GM10248 (cell line): ENCODE data around the gene KLF11.

Source experiments
- CTCF ChIA-PET: fragments of 300-600 bp; sonication (Branson Sonifier 250); formaldehyde crosslinking; extraction: SDS; loops from one replicate; lab custom pipeline; 2021; ENCODE audit warnings: antibody characterized with exemption; lab: Yijun Ruan, JAX
- POLR2A ChIA-PET: fragments of 350-650 bp; sonication (Branson Sonifier 250); formaldehyde crosslinking; extraction: SDS; loops from one replicate; lab custom pipeline; 2020; ENCODE audit warnings: antibody characterized with exemption; lab: Yijun Ruan, JAX
- DNase-seq: peaks from one replicate; pipeline ENCODE4 v3.0.0; 2012; ENCODE audit errors: extremely low spot score
- CTCF ChIP-seq: IDR thresholded peaks from 2 replicates; pipeline ENCODE4 v1.5.1; 2012; ENCODE audit warnings: mild to moderate bottlenecking, low read depth; ENCODE audit errors: extremely low read depth, missing control alignments, control extremely low read depth

KLF11 gene

DNA sequence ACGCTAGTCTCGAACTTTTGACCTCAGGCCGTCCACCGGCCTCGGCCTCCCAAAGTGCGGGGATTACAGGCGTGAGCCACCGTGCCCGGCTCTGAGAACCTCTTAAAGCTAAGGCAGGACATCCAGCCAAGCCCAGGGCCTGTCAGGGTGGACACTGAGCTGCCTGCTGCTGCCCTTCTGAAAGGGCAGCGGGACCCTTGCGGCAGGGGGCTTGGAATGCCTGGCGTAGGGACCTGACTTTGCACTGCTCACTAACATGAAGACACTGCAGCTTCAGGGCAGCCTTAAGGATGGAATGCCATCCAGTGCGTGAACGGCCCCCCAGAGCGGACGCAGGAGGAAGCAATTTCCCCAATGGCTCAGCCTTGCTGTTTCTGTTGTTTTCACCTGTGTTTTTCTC lies 27.8 kb downstream of the KLF11 start:
- no peak for TF ChIP-seq CTCF
- POLR2A ChIA-PET: interaction anchor here (0.6 kb wide), 1 partner anchor 475 kb away, joined by 4 read pairs; no protein-coding TSS in a partner anchor
- DNase-seq: no peak
- CTCF ChIA-PET: interaction anchor here (0.6 to 18.7 kb wide), 15 partner anchors 12 to 588 kb away, joined by 3 to 390 read pairs (median 13); partner anchors contain the start of genes CYS1 and KLF11

- CTCF ChIA-PET: interaction anchor here (0.6 to 18.7 kb wide), 26 partner anchors 13 to 588 kb away, joined by 3 to 390 read pairs (median 6); partner anchors contain the start of genes CYS1, KLF11 and TAF1B
- POLR2A ChIA-PET: interaction anchor here (0.6 kb wide), 1 partner anchor 476 kb away, joined by 4 read pairs; no protein-coding TSS in a partner anchor
- DNase-seq: no peak
- no peak for TF ChIP-seq CTCF
Observed at GRCh38 chr2:10071595-10071994, 28.2 kb downstream of the KLF11 start.

DNA sequence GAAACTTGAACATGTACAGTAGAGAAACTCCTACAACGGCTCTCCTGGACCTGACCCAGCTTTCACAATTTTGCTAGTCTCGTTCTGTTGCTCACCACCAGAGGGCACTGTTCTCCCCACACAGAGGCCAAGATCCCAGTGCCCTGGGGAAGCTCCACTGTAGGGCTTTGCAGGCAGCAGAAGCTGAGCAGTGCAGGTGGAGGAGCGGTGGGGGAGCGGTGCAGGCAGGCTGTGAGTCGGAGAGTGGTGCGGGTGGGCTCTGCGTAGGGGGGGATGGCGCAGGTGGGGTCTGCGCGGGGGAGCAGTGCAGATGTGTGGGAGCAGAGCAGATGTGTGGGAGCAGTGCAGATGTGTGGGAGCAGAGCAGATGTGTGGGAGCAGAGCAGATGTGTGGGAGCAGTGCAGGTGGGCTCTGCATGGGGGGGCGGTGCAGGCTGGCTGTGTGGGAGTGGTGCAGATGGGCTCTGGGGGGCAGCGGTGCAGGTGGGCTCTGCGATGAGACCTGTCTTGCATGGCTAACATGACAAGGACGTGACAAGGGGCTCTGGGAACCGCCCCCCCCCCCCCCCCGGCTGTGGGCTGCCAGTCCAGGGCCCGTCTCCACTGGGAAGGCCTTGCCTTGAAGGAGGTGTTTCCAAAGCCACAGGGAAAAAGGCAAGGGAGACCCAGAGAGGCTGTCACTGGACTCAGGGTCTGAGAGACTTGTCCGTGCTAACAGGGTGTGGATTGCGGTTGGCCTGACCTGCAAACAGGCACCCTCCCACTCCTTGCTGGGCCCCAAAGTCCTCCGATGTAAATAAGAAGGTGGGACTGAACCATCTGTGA lies 29.5 kb downstream of the KLF11 start:
- ChIA-PET CTCF (interaction anchor here (0.6 to 18.7 kb wide), 60 partner anchors 8 to 1238 kb away, joined by 3 to 390 read pairs (median 4); partner anchors contain the start of genes CYS1, KLF11 and TAF1B), POLR2A (interaction anchor here (0.7 kb wide), 1 partner anchor 362 kb away, joined by 4 read pairs; no protein-coding TSS in a partner anchor)
- peak; percentile 83 for TF ChIP-seq CTCF
- DNase-seq: peak; percentile 90

GRCh38 chr2:10073706-10074105 lies 30.4 kb downstream of the KLF11 start:
- POLR2A ChIA-PET: no interaction called here
- CTCF ChIA-PET: interaction anchor here (0.9 to 18.7 kb wide), 17 partner anchors 9 to 603 kb away, joined by 3 to 390 read pairs (median 8); partner anchors contain the start of genes CYS1 and KLF11
- DNase-seq: no peak
- no peak for TF ChIP-seq CTCF

DNA sequence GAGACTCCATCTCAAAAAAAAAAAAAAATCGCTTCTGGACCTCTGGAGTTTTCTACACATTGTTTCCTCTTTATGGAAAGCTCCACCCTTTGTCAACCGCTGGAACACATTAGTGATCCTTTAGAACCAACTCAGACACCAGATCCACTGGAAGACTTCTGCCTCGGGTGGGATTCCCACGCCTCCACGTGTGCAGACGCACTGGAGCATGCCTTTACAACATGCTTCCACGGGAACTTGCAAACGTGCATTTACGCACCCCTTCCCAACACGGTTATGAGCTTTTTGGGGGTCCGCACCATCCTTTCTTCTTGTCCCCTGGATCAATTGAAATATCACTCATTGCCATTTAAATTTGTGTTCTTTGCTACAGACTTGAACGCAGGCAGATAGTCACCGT lies 31.8 kb downstream of the KLF11 start:
- POLR2A ChIA-PET: no interaction called here
- CTCF ChIA-PET: interaction anchor here (0.7 to 18.7 kb wide), 10 partner anchors 14 to 371 kb away, joined by 3 to 390 read pairs (median 6); partner anchors contain the start of genes CYS1 and KLF11
- DNase-seq: no peak
- TF ChIP-seq CTCF: no peak

DNA sequence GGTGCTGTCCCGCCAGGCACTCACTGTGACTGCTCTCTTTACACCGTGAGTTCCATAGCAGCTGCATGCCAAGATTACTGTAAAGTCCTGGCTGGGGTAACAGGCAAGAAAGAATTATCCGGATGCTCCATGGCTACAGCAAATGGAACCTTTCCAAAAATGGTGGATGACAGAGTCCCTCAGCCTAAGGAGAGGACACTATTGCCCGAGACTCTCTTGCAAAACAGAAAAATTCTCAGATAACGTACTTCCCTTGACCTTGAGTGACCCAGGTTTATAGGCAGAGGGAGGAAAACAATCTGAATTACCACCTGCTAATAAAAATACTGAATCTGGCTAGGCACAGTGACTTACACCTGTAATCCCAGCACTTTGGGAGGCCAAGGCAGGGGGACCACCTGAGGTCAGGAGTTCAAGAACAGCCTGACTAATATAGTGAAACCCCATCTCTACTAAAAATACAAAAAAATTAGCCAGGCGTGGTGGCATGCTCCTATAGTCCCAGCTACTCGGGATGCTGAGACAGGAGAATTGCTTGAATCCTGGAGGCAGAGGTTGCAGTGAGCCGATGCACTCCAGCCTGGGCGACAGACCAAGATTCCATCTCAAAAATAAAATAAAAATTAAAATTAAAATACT lies 32.3 kb downstream of the KLF11 start:
- POLR2A ChIA-PET: no interaction called here
- no peak for DNase-seq
- no peak for TF ChIP-seq CTCF
- CTCF ChIA-PET: interaction anchor here (0.8 to 18.7 kb wide), 10 partner anchors 9 to 370 kb away, joined by 3 to 390 read pairs (median 7); partner anchors contain the start of genes CYS1 and KLF11
